CMK (cell line): ENCODE results near the gene HSFX1.
"Not testable (repeated sequence)": the region's sequence is repeated elsewhere in the genome, so short reads cannot be mapped to it uniquely, and the experiment has no call there.

Experiments
- DNase-seq: peaks from one replicate; pipeline ENCODE4 v3.0.0-alpha.2; 2010; ENCODE audit warnings: low read depth

The HSFX1 gene, protein sequence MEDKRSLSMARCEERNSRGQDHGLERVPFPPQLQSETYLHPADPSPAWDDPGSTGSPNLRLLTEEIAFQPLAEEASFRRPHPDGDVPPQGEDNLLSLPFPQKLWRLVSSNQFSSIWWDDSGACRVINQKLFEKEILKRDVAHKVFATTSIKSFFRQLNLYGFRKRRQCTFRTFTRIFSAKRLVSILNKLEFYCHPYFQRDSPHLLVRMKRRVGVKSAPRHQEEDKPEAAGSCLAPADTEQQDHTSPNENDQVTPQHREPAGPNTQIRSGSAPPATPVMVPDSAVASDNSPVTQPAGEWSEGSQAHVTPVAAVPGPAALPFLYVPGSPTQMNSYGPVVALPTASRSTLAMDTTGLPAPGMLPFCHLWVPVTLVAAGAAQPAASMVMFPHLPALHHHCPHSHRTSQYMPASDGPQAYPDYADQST

DNA sequence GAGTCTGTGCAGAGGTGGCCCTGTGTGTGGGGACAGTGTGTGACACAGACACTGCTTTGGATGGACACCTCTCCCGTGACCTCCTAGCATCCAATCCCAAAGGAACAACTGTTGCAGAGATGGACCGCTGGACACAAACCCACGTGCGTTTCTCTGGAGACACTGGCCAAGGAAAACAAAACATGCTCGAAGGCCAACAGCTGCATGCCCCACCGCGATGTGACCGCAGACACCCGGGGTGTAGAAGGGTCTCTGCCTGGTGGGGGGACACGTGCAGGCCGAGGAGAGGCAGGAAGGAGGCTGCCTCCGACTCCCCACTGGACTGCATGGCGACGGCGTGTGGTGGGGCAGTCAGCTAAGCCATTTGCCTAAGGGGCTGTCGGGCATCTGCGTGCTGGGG lies at the start of gene HSFX1:
Gene HSFX1, plus strand, starts transcription at position 301 of the 400 bp plus-strand sequence. CDS start 614 bp downstream, outside the sequence.
- not testable (repeated sequence) for DNase-seq

DNA sequence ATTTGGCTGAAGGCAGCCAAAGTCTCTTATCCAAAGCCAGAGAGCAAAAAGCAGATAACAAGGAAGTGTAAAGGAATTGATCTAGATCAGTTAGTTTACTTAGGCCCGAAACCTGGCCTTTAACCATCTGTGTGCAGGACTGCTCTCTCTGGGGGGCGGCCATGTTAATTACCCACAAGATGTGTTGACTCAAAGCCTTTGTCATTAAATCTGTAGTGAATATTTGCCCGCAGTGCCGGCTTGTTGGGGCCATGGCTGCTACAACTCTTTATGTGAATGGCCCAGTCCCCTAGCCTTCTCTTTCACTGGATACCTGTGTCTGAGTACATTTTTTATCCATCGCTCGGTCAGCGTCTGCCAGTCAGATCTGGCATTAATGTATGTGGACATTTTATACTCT lies 46.6 kb upstream of the HSFX1 start:
- not testable (repeated sequence) for DNase-seq

- not testable (repeated sequence) for DNase-seq
Observed at GRCh38 chrX:149742269-149742668, 31.6 kb upstream of the HSFX1 start.

DNA sequence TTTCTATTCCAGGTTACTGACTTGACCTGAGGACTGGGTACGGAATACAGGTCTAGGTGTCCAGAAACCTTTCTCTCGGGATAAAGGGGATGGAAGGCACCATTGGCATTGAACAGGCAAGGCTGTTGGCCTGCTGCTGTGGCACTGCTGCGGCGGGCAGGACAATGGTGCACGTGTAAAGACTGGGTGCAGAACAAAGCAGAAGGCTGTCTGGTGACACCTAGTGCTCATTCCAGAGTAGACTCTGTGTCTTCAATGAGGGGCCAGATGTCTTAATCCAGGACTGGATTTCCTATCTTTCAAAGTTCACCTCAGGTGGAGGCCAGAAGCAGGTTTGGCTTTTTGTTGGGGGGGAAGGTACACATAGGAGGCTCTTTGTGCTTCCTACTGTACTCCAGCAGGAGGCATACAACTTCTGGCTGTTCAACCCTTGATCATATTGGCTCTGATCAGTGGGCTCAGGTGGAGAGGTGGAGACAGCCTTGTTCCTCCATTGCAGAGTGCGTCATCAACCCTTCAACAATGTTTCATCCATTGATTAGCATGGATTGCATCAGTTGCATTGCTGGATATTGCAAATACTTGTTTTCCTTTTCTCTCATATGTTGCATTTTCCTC lies 27.4 kb upstream of the HSFX1 start:
- not testable (repeated sequence) for DNase-seq

GRCh38 chrX:149757206-149758067 lies 16.4 kb upstream of the HSFX1 start:
- no peak for DNase-seq

DNA sequence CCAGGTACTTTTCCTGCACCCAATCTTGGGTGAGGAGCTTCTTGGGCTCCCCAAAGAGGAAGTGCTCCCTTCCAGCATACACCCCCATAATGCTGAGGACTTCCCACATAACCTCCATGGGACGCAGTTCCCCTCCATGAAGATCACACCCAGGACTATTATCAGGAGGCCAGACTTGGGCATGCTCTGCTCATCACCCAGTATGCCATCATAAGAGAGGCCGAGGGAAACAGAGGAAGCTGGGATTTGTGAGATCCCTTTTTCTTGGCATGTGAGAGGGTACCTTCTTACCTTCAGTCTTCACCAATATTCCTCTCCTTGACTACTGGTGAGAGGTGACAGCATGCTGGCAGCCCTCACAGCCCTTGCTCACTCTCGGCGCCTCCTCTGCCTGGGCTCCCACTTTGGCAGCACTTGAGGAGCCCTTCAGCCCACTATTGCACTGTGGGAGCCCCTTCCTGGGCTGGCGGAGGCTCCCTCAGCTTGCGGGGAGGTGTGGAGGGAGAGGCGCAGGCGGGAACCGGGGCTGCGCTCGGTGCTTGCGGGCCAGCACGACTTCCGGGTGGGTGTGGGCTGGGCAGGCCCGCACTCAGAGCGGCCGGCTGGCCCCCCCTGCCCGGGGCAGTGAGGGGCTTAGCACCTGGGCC lies 15.7 kb upstream of the HSFX1 start:
- DNase-seq: no peak

GRCh38 chrX:149758715-149759078 lies 15.2 kb upstream of the HSFX1 start:
- DNase-seq: not testable (repeated sequence)

DNA sequence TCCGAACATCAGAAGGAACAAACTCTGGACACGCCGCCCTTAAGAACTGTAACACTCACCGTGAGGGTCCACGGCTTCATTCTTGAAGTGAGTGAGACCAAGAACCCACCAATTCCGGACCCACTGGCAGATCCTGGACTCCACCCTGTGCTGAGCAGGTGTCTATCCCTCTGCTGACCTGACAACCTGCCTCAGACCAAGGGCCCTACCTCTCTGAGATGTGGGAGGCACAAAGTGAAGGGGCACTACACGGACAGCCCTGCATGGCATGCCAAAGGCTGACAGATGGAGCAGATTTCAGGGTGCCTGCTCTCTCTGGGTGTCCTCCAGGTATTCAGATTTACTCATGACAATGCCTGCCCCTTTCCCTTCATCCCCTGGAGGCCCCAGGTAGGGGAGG lies 14.0 kb upstream of the HSFX1 start:
- no peak for DNase-seq

GRCh38 chrX:149760965-149761364 lies 12.9 kb upstream of the HSFX1 start:
- no peak for DNase-seq

DNA sequence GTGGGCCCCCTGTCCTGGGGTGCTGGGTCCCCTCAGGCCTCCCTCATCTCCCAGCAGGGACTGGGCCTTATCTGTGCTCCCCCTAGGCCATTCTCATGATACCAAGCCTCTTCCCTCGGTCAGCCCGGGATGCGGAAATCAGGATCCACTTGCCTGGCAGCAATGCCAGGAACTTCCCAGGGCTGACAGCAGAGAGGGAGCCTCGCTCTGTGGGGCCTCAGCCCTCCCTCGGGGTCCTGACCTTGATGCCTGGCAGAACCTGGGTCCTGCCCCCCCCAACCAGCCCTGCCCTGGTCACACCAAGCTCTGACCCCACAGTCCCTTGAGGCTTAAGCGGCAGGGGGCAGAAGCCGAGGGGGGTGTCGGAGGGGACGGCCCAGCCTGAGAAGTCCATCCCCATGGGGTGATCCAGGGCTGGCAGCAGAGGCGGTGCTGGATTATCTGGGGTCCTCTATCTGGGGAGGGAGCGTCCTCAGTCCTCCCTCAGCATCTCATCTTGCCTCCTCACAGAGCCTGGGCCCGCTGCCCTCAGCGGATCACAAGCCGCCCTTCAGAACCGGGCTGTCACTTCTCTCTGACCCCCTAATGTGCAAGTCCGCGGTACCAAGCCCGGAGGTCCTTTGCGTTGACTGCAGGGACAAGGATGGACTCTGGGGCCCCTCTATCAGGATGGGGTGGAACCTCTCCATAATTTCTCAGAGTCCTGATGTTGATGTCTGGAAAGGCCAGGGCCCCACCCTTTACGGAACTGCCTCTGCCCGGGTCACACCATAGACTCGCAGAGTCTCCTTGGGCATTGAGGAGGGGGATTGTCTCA lies 11.8 kb upstream of the HSFX1 start:
- not testable (repeated sequence) for DNase-seq

DNA sequence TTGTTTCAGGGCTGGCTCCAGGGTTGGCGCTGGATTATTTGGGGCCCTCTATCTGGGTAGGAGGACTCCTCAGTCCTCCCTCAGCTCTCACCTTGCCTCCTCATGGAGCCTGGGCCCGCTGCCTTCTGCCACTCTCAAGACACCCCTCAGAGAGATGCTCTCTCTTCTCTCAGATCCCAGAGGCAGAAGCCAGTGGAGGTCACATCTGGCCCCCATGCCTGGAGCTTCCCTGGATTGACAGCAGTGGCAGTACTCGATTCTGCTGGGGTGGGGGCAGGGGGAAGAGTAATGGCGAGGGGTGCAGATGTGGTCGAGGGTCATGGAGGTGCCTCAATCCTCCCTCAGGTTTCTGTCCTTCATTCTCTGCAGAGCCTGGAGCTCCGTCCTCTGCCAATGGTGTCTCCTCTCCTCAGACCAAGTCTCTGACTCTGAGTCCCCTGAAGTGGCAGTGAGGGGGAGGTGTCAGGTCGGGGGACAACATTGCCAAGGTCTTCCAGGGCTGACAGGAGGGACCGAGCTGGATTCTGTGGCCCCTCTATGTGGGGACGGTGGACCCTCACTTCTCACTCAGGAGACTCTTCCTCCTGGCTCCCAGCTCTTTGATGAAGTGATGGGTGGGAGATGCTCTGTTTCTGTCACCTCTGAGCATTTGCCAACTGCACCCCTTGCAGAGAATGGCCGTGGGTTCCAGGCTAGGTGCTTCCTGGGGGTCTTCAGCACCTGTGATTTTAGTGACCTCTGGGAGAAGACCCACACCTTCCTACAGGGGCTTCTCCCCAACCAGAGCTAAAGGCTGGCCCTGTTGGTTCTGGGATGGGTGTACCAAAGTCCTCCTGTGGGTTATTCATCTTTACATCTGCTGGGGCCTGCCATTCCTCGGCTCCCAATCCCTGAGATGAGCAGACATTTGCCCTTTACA lies 10.9 kb upstream of the HSFX1 start:
- DNase-seq: no peak

- DNase-seq: not testable (repeated sequence)
Observed at GRCh38 chrX:149770344-149770743, 3.5 kb upstream of the HSFX1 start.

- DNase-seq: not testable (repeated sequence)
Observed at GRCh38 chrX:149773026-149773425, 842 bp upstream of the HSFX1 start.

DNA sequence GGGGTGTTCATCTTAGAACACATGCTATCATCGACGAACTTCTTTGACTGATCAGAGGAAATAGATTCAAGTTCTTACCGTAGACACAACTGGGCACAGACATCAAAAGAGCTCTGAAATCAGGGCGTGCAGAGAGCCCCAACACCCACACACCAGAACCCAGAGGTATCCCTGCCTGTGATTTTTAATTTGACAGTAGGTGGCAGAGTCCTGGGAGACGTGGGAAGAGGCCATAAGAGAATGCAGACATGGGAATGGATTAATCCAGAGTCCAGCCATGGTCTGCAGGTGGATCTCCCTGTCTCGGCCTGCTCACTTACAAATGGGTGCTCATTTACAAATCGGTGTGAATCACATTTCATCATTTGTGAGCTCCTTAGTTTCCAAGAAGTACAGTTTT lies 4.1 kb downstream of the HSFX1 start:
- not testable (repeated sequence) for DNase-seq

GRCh38 chrX:149781727-149782126 lies 7.9 kb downstream of the HSFX1 start, which contains the start of gene MAGEA9:
Gene MAGEA9, plus strand, starts transcription at chrX:149781930. Its CDS starts 4,281 bp downstream, at chrX:149786211.
- not testable (repeated sequence) for DNase-seq

GRCh38 chrX:149795531-149795930 lies 21.7 kb downstream of the HSFX1 start:
- DNase-seq: not testable (repeated sequence)

DNA sequence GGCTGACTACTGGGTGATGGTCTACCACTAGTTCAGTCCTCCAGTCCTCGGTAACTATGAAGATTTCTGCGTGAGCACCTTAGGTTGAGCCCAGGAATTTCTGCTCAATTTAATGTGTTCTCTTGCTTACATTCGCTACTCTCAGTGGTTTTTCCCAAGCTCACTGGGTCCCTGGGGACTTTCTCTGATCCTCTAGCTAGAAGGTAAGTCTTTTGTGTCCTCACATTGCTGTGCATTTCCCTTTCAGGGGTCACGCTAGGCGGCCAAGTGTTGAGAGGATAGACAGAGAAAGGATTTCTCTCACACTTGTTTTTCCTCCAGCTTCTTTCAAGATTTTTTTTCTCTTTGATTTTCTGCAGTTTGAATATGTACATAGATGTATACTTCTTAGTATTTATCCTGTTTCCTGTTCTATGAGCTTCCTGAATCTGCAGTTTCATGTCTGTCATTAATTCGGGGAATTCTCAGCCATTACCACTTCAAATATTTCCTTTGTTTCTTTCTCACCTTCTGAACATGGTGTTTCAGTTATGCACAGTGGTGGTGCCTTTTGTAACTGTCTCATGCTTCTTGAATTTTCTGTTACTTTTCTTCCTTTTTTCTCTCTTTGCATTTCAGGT lies 25.3 kb downstream of the HSFX1 start:
- no peak for DNase-seq

- DNase-seq: no peak
Observed at GRCh38 chrX:149799938-149800337, 26.1 kb downstream of the HSFX1 start.

DNA sequence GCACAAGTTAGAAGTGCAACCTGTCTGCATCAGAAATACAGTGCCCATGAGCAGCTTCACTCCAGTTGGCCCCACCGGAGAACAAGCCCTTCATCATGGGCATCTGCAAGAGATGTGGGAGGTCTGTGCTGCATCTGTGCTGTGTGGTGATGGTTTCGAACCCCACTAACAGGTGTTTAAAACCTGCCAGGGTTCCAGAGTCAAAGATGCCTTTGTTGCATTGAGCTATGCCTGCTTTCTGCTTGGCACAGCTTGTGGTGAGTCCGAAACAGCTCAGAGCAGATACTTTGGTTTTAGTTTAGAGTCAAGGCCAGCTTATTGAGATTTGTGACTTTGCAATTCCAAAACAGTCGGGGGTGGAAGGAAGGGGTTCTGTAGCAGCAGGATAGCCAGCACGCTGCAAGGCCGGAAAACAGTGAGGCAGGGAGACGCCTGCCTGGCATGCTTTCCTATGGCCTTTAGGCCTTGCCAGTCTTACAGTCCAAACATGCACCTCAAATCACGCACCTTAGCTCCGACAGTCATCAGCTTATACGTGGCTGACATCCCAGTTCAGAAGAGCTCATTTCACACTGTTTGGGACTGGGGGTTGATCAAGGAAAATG lies 29.7 kb downstream of the HSFX1 start:
- no peak for DNase-seq
